H4 (cell line): ENCODE measurements around the gene FUT2. TPM values are rescaled to one million over a fixed set of nuclear protein-coding genes. Genes with fewer than 3 reads are reported as not detected.

Experiments used
- DNase-seq: peaks from one replicate; pipeline ENCODE4 v3.0.0-alpha.2; 2015; ENCODE audit warnings: low spot score
- total RNA-seq: library from RNA; depleted of rRNA; stranded (reverse); fragments of >200 nt; shearing (Covaris generic); gene quantifications from 2 replicates; pipeline ENCODE4 v1.2.3, GENCODE V29; 2014

Gene FUT2
- total RNA-seq, 1 experiment from 2014 or later = not detected

GRCh38 chr19:48726556-48726955 lies 30.8 kb downstream of the FUT2 start:
- DNase-seq = peak; percentile 48

- no peak for DNase-seq
These were observed 33.3 kb downstream of the FUT2 start for GRCh38 chr19:48728911-48729664.

GRCh38 chr19:48731452-48731851 lies 35.7 kb downstream of the FUT2 start:
- no peak for DNase-seq

- no peak for DNase-seq
These were observed 38.9 kb downstream of the FUT2 start for GRCh38 chr19:48734625-48735024.

GRCh38 chr19:48735031-48735615 lies 39.4 kb downstream of the FUT2 start:
- no peak for DNase-seq

- DNase-seq = no peak
These were observed 41.7 kb downstream of the FUT2 start for GRCh38 chr19:48737360-48737998.

GRCh38 chr19:48738557-48739403 lies 43.0 kb downstream of the FUT2 start:
- peak; percentile 81 for DNase-seq

GRCh38 chr19:48739404-48740163 lies 43.8 kb downstream of the FUT2 start:
- no peak for DNase-seq

- no peak for DNase-seq
These were observed 44.6 kb downstream of the FUT2 start, which contains the start of gene RASIP1 for GRCh38 chr19:48740164-48740972. Gene RASIP1 (minus strand): TSS chr19:48740610. CDS start chr19:48740282, 328 bp downstream.

GRCh38 chr19:48741129-48741999 lies 45.6 kb downstream of the FUT2 start:
- no peak for DNase-seq

GRCh38 chr19:48742096-48742495 lies 46.3 kb downstream of the FUT2 start:
- no peak for DNase-seq

GRCh38 chr19:48745208-48745995 lies 49.6 kb downstream of the FUT2 start:
- DNase-seq = peak; percentile 58

- DNase-seq = no peak
These were observed 50.3 kb downstream of the FUT2 start for GRCh38 chr19:48746110-48746509.

GRCh38 chr19:48746738-48747575 lies 51.2 kb downstream of the FUT2 start, which contains the start of gene IZUMO1:
Gene IZUMO1 (minus strand): TSS chr19:48746909. CDS start chr19:48745859, 1,050 bp downstream.
- DNase-seq = peak; percentile 59

- no peak for DNase-seq
These were observed 53.9 kb downstream of the FUT2 start for GRCh38 chr19:48749571-48750198.

GRCh38 chr19:48750351-48750750 lies 54.6 kb downstream of the FUT2 start:
- DNase-seq = no peak
